ENCODE measurements around the gene PARD3. TPM values are rescaled to one million over a fixed set of nuclear protein-coding genes. Genes with fewer than 3 reads are reported as not detected.
A peak's percentile ranks its signal among the peaks of the same experiment; 100 is the strongest.
"Not testable (repeated sequence)": the region's sequence is repeated elsewhere in the genome, so short reads cannot be mapped to it uniquely, and the experiment has no call there.

Gene PARD3
- 10 to 100 TPM; 38.0 to 53.5 (median 46.6) TPM for polyA plus RNA-seq (ENCODE audit: insufficient read depth in 1 of 5, insufficient read length in 5 of 5, low replicate concordance in 1 of 5)
- long read RNA-seq, donor 1, full-length matches to known transcripts = 3 of 15 reads
- long read RNA-seq, donor 1, partial matches to known transcripts = 12 of 15 reads
- long read RNA-seq, donor 1, other reads (novel, unspliced or antisense) = 0 of 15 reads
- long read RNA-seq, donor 2 = 0 reads
- long read RNA-seq, donor 3, partial matches to known transcripts = 7 of 8 reads
- long read RNA-seq, donor 3, other reads (novel, unspliced or antisense) = 0 of 8 reads
- long read RNA-seq, donor 4 = 0 reads
- long read RNA-seq, donor 5 = 0 reads
- long read RNA-seq, donor 6, partial matches to known transcripts = 0 of 1 reads
- long read RNA-seq, donor 6, other reads (novel, unspliced or antisense) = 0 of 1 reads
- long read RNA-seq, donor 7 = 0 reads
- long read RNA-seq, donor 8 = 0 reads

- DNase-seq = peak; percentile 55 to 65
These were observed at the start of gene PARD3 for GRCh38 chr10:34815185-34816084. TSS of gene PARD3 (minus strand) at chr10:34815296. CDS start at chr10:34814995, 301 bp downstream.

- peak in 1 of 2 donors; percentile 16 for DNase-seq
These were observed 49.3 kb upstream of the PARD3 start for GRCh38 chr10:34864149-34865067.

GRCh38 chr10:34862892-34863291, 47.8 kb upstream of the PARD3 start:
- DNase-seq = no peak

- DNase-seq = no peak
These were observed 46.4 kb upstream of the PARD3 start for GRCh38 chr10:34861293-34862021.

GRCh38 chr10:34859170-34859569, 44.1 kb upstream of the PARD3 start:
- no peak for DNase-seq

- no peak for DNase-seq
These were observed 42.9 kb upstream of the PARD3 start for GRCh38 chr10:34858003-34858402.

- DNase-seq = peak; percentile 59 to 68
These were observed 39.1 kb upstream of the PARD3 start for GRCh38 chr10:34854147-34854601.

GRCh38 chr10:34853357-34853756, 38.3 kb upstream of the PARD3 start:
- no peak for DNase-seq

GRCh38 chr10:34850558-34850957, 35.5 kb upstream of the PARD3 start:
- DNase-seq = no peak

GRCh38 chr10:34850036-34850435, 34.9 kb upstream of the PARD3 start:
- DNase-seq = no peak

- DNase-seq = no peak
These were observed 30.0 kb upstream of the PARD3 start for GRCh38 chr10:34845070-34845469.

GRCh38 chr10:34844448-34844847, 29.4 kb upstream of the PARD3 start:
- no peak for DNase-seq

- not testable (repeated sequence) for DNase-seq
These were observed 28.4 kb upstream of the PARD3 start for GRCh38 chr10:34843470-34843869.

- no peak for DNase-seq
These were observed 23.3 kb upstream of the PARD3 start for GRCh38 chr10:34838366-34838900.

GRCh38 chr10:34835908-34836508, 20.9 kb upstream of the PARD3 start:
- DNase-seq = no peak

- DNase-seq = no peak
These were observed 19.2 kb upstream of the PARD3 start for GRCh38 chr10:34834274-34834673.

GRCh38 chr10:34830217-34830822, 15.2 kb upstream of the PARD3 start:
- DNase-seq = no peak

- no peak for DNase-seq
These were observed 12.0 kb upstream of the PARD3 start for GRCh38 chr10:34826857-34827766.
